MM.1S (cell line): Measurements from ENCODE around the gene TMEM178B.

ENCODE experiments used
- DNase-seq: peaks from one replicate; pipeline ENCODE4 v3.0.0-alpha.2; 2015
- H2AFZ ChIP-seq: fragments of 300-600 bp; sonication (generic); 2 replicates; pipeline ENCODE4 v1.6.0; 2016; ENCODE audit warnings: antibody characterized with exemption, low read length
- H3F3A ChIP-seq: fragments of 300-600 bp; sonication (generic); 2 replicates; pipeline ENCODE4 v1.6.1; 2016; ENCODE audit warnings: mild to moderate bottlenecking, antibody characterized with exemption, low read length, moderate library complexity, mixed read lengths; ENCODE audit not compliant: insufficient read depth
- H3K27ac ChIP-seq: fragments of 300-600 bp; sonication (generic); 2 replicates; pipeline ENCODE4 v1.5.1; 2016; ENCODE audit warnings: mild to moderate bottlenecking, low read length
- H3K27me3 ChIP-seq: fragments of 300-600 bp; sonication (generic); replicated peaks from 2 replicates; pipeline ENCODE4 v1.6.0; 2016; ENCODE audit warnings: low read length; ENCODE audit not compliant: insufficient read depth
- H3K36me3 ChIP-seq: fragments of 300-600 bp; sonication (generic); replicated peaks from 2 replicates; pipeline ENCODE4 v1.6.1; 2016; ENCODE audit warnings: mild to moderate bottlenecking, low read length, mixed read lengths; ENCODE audit not compliant: insufficient read depth
- H3K4me1 ChIP-seq: fragments of 300-600 bp; sonication (generic); 2 replicates; pipeline ENCODE4 v1.6.1; 2016; ENCODE audit warnings: low read length, mixed read lengths
- H3K4me2 ChIP-seq: fragments of 300-600 bp; sonication (generic); 2 replicates; pipeline ENCODE4 v1.6.0; 2016; ENCODE audit warnings: low read depth, low read length
- H3K4me3 ChIP-seq: fragments of 300-600 bp; sonication (generic); 2 replicates; pipeline ENCODE4 v1.5.1; 2016; ENCODE audit warnings: low read length, mixed read lengths
- H3K79me2 ChIP-seq: fragments of 300-600 bp; sonication (generic); 2 replicates; pipeline ENCODE4 v1.6.1; 2016; ENCODE audit warnings: mixed run types, low read length, mixed read lengths
- H3K9ac ChIP-seq: fragments of 300-600 bp; sonication (generic); 2 replicates; pipeline ENCODE4 v1.6.1; 2016; ENCODE audit warnings: low read length, mixed read lengths
- H3K9me2 ChIP-seq: fragments of 300-600 bp; sonication (generic); replicated peaks from 2 replicates; pipeline ENCODE4 v1.6.1; 2016; ENCODE audit warnings: mild to moderate bottlenecking, low read length, mixed read lengths; ENCODE audit not compliant: insufficient read depth
- H3K9me3 ChIP-seq: fragments of 300-600 bp; sonication (generic); replicated peaks from 2 replicates; pipeline ENCODE4 v1.6.1; 2016; ENCODE audit warnings: mild to moderate bottlenecking, low read length, mixed read lengths; ENCODE audit not compliant: insufficient read depth
- H4K20me1 ChIP-seq: fragments of 300-600 bp; sonication (generic); 2 replicates; pipeline ENCODE4 v1.6.1; 2016; ENCODE audit warnings: mild to moderate bottlenecking, low read length, moderate library complexity, mixed read lengths; ENCODE audit not compliant: insufficient read depth
- CTCF ChIP-seq: fragments of 300-600 bp; sonication (generic); IDR thresholded peaks from 2 replicates; pipeline ENCODE4 v1.5.1; 2016; ENCODE audit warnings: antibody characterized with exemption, low read length, mixed read lengths
- EZH2 ChIP-seq: fragments of 300-600 bp; sonication (generic); optimal IDR thresholded peaks from 2 replicates; pipeline ENCODE3; 2017; ENCODE audit warnings: low read depth, mild to moderate bottlenecking, antibody characterized with exemption, low read length, mixed read lengths
- EZH2phosphoT487 ChIP-seq: fragments of 300-600 bp; sonication (generic); IDR thresholded peaks from 2 replicates; pipeline ENCODE4 v1.6.1; 2018; ENCODE audit warnings: antibody characterized with exemption, low read length

Gene TMEM178B

GRCh38 chr7:141370178-141370577 lies 296.3 kb downstream of the TMEM178B start:
- H3K9me2 ChIP-seq: no peaks in the 10 kb centered on the region
- H3K4me2 ChIP-seq: no peak overlapping the region
- peaks cover 5% of the 10 kb centered on the region; the same call in 1 of the 2 replicates for H3K4me1 ChIP-seq
- H4K20me1 ChIP-seq: no peaks in the 10 kb centered on the region
- H3K27me3 ChIP-seq: no peaks in the 10 kb centered on the region
- DNase-seq: no peak
- H3K79me2 ChIP-seq: no peaks in the 10 kb centered on the region
- no peak overlapping the region for H2AFZ ChIP-seq
- H3F3A ChIP-seq: no peaks in the 10 kb centered on the region; the same call in 1 of the 2 replicates
- no peaks in the 10 kb centered on the region for H3K36me3 ChIP-seq
- no peak overlapping the region for H3K4me3 ChIP-seq
- TF ChIP-seq EZH2: no peak
- no peak for TF ChIP-seq EZH2phosphoT487
- TF ChIP-seq CTCF: no peak
- no peaks in the 10 kb centered on the region for H3K9me3 ChIP-seq
- no peak overlapping the region for H3K9ac ChIP-seq
- no peak overlapping the region for H3K27ac ChIP-seq

GRCh38 chr7:141370650-141371049 lies 296.8 kb downstream of the TMEM178B start:
- Histone ChIP-seq H3K9ac (no peak overlapping the region), H3K27me3 (no peaks in the 10 kb centered on the region), H2AFZ (no peak overlapping the region), H3K9me3 (no peaks in the 10 kb centered on the region), H3K4me1 (peaks cover 10% of the 10 kb centered on the region; the same call in 1 of the 2 replicates), H3K36me3 (no peaks in the 10 kb centered on the region), H3K4me3 (no peak overlapping the region), H3K79me2 (no peaks in the 10 kb centered on the region), H4K20me1 (no peaks in the 10 kb centered on the region), H3K27ac (no peak overlapping the region), H3K4me2 (no peak overlapping the region), H3K9me2 (no peaks in the 10 kb centered on the region), H3F3A (no peaks in the 10 kb centered on the region; the same call in 1 of the 2 replicates)
- TF ChIP-seq EZH2: no peak
- no peak for TF ChIP-seq EZH2phosphoT487
- no peak for TF ChIP-seq CTCF
- no peak for DNase-seq

GRCh38 chr7:141374425-141374824 lies 300.6 kb downstream of the TMEM178B start:
- Histone ChIP-seq H3K27ac (no peak overlapping the region), H2AFZ (no peak overlapping the region), H3K9ac (no peak overlapping the region), H3K4me3 (no peak overlapping the region), H3F3A (no peaks in the 10 kb centered on the region; the same call in 1 of the 2 replicates), H3K9me2 (no peaks in the 10 kb centered on the region), H3K9me3 (no peaks in the 10 kb centered on the region), H3K4me1 (peaks cover 12% of the 10 kb centered on the region; the same call in 1 of the 2 replicates), H3K27me3 (no peaks in the 10 kb centered on the region), H3K4me2 (no peak overlapping the region), H4K20me1 (no peaks in the 10 kb centered on the region), H3K36me3 (no peaks in the 10 kb centered on the region), H3K79me2 (no peaks in the 10 kb centered on the region)
- TF ChIP-seq EZH2 (no peak), EZH2phosphoT487 (no peak), CTCF (no peak)
- DNase-seq: no peak
